Hypothalamus (tissue), 51 donors: Measurements from ENCODE around the gene PROSER2.
"Not testable (repeated sequence)": the region's sequence is repeated elsewhere in the genome, so short reads cannot be mapped to it uniquely, and the experiment has no call there.

ENCODE experiments used
- DNase-seq, 51 donors: peaks; one replicate each; lab custom pipeline; 2025; lab: John Stamatoyannopoulos, UW

PROSER2 gene

GRCh38 chr10:11832042-11832441, 8.9 kb downstream of the PROSER2 start:
- no peak for DNase-seq

- no peak for DNase-seq
Observed at GRCh38 chr10:11835061-11835460, 11.9 kb downstream of the PROSER2 start.

- no peak for DNase-seq
Observed at GRCh38 chr10:11835704-11836103, 12.5 kb downstream of the PROSER2 start.

GRCh38 chr10:11837372-11838161, 14.4 kb downstream of the PROSER2 start:
- no peak for DNase-seq

GRCh38 chr10:11838298-11838852, 15.2 kb downstream of the PROSER2 start:
- DNase-seq = no peak

GRCh38 chr10:11841375-11841774, 18.2 kb downstream of the PROSER2 start:
- no peak for DNase-seq

- DNase-seq = no peak
Observed at GRCh38 chr10:11842411-11842810, 19.3 kb downstream of the PROSER2 start.

- no peak for DNase-seq
Observed at GRCh38 chr10:11845113-11845512, 22.0 kb downstream of the PROSER2 start.

- no peak for DNase-seq
Observed at GRCh38 chr10:11846542-11846941, 23.4 kb downstream of the PROSER2 start.

- no peak for DNase-seq
Observed at GRCh38 chr10:11849277-11849676, 26.1 kb downstream of the PROSER2 start.

- no peak for DNase-seq
Observed at GRCh38 chr10:11849911-11850310, 26.8 kb downstream of the PROSER2 start.

GRCh38 chr10:11851910-11852309, 28.8 kb downstream of the PROSER2 start:
- DNase-seq = no peak

- not testable (repeated sequence) for DNase-seq
Observed at GRCh38 chr10:11852637-11853036, 29.5 kb downstream of the PROSER2 start.

- no peak for DNase-seq
Observed at GRCh38 chr10:11853468-11853867, 30.3 kb downstream of the PROSER2 start.

- DNase-seq = no peak
Observed at GRCh38 chr10:11854301-11854700, 31.1 kb downstream of the PROSER2 start.

- no peak for DNase-seq
Observed at GRCh38 chr10:11856089-11856488, 32.9 kb downstream of the PROSER2 start.

- DNase-seq = no peak
Observed at GRCh38 chr10:11856678-11857077, 33.5 kb downstream of the PROSER2 start.

- DNase-seq = no peak
Observed at GRCh38 chr10:11858093-11858492, 34.9 kb downstream of the PROSER2 start.

GRCh38 chr10:11861341-11861740, 38.2 kb downstream of the PROSER2 start:
- no peak for DNase-seq

- no peak for DNase-seq
Observed at GRCh38 chr10:11861811-11862428, 38.8 kb downstream of the PROSER2 start.

- DNase-seq = no peak
Observed at GRCh38 chr10:11863353-11864109, 40.4 kb downstream of the PROSER2 start.
